IPS DF 6.9 (cell line): ENCODE data around the gene SPRYD3.
A peak's percentile ranks its signal among the peaks of the same experiment; 100 is the strongest.

Source experiments
- DNase-seq: peaks from one replicate; pipeline ENCODE4 v3.0.0-alpha.2; 2013; ENCODE audit warnings: low read depth, low spot score
- H3K27ac ChIP-seq: one replicate; pipeline ENCODE4 v1.5.1; 2013; ENCODE audit warnings: low read length, control low read depth
- H3K27me3 ChIP-seq: 2 replicates; pipeline ENCODE4 v1.6.1; 2013; ENCODE audit warnings: mild to moderate bottlenecking, low read length; ENCODE audit not compliant: control insufficient read depth, insufficient read depth
- H3K36me3 ChIP-seq: 2 replicates; pipeline ENCODE4 v1.6.1; 2013; ENCODE audit warnings: low read length; ENCODE audit not compliant: control insufficient read depth, insufficient read depth
- H3K4me1 ChIP-seq: 2 replicates; pipeline ENCODE4 v1.6.1; 2013; ENCODE audit warnings: low read length; ENCODE audit not compliant: control insufficient read depth, insufficient read depth
- H3K4me3 ChIP-seq: 2 replicates; pipeline ENCODE4 v1.5.1; 2013; ENCODE audit warnings: mild to moderate bottlenecking, low read length
- H3K9me3 ChIP-seq: 2 replicates; pipeline ENCODE4 v1.6.1; 2013; ENCODE audit warnings: low read length, inconsistent platforms; ENCODE audit not compliant: control insufficient read depth, insufficient read depth
- WGBS: extraction: QIAGEN DNeasy Blood & Tissue Kit; methylation state at CpG from one replicate; pipeline ENCODE4 v1.1.7; 2013; ENCODE audit warnings: mixed read lengths, missing lambda C conversion rate; ENCODE audit not compliant: insufficient read length, insufficient coverage; 5-methylcytosine and 5-hydroxymethylcytosine counted together

The SPRYD3 gene

DNA sequence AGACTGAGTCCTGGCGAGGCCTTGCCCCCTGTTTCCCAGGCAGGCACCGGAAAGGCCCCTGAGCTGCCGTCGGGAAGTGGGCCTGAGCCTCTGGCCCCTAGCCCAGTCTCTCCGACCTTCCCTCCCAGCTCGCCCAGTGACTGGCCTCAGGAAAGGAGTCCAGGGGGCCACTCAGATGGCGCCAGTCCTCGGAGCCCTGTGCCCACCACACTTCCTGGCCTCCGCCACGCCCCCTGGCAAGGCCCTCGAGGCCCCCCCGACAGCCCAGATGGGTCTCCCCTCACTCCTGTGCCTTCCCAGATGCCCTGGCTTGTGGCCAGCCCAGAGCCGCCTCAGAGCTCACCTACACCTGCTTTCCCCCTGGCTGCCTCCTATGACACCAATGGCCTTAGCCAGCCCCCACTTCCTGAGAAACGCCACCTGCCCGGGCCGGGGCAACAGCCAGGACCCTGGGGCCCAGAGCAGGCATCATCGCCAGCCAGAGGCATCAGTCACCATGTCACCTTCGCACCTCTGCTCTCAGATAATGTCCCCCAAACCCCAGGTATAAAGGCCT lies 18.4 kb downstream of the SPRYD3 start:
- no peaks in the 10 kb centered on the region for H3K27me3 ChIP-seq
- no peak overlapping the region for H3K4me3 ChIP-seq
- no CpG with 5 or more reads among the region's 18 CpGs for WGBS
- no peaks in the 10 kb centered on the region; the same call in 1 of the 2 replicates for H3K36me3 ChIP-seq
- DNase-seq = no peak
- no peak overlapping the region for H3K27ac ChIP-seq
- H3K9me3 ChIP-seq = no peaks in the 10 kb centered on the region
- 0 out of 2 replicates have a peak, but pooled peaks cover 2% of the 10 kb centered on the region for H3K4me1 ChIP-seq

DNA sequence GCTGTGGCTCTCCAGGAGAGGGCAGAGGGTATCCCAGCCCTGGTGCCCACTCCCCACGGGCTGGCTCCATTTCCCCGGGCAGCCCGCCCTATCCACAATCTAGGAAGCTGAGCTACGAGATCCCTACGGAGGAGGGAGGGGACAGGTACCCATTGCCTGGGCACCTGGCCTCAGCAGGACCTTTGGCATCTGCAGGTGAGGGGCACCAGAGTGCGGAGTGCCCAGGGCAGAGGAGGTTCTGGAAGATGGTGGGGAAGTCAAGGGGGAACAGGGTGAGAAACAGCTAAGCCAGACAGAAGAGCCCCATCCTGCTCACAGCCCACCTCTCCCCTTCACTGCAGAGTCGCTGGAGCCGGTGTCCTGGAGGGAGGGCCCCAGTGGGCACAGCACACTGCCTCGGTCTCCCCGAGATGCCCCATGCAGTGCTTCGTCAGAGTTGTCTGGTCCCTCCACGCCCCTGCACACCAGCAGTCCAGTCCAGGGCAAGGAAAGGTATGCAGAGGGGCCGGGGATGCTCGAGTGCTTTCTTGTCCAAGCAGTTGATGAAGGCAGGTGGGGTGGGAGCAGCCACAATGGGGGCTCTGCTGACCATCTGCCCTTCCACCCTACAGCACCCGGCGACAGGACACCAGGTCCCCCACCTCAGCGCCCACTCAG lies 19.0 kb downstream of the SPRYD3 start:
- no peaks in the 10 kb centered on the region for H3K9me3 ChIP-seq
- no peak for DNase-seq
- WGBS = no CpG with 5 or more reads among the region's 17 CpGs
- no peaks in the 10 kb centered on the region; the same call in 1 of the 2 replicates for H3K36me3 ChIP-seq
- no peaks in the 10 kb centered on the region for H3K27me3 ChIP-seq
- 0 out of 2 replicates have a peak, but pooled peaks cover 2% of the 10 kb centered on the region for H3K4me1 ChIP-seq
- no peak overlapping the region for H3K4me3 ChIP-seq
- H3K27ac ChIP-seq = no peak overlapping the region

DNA sequence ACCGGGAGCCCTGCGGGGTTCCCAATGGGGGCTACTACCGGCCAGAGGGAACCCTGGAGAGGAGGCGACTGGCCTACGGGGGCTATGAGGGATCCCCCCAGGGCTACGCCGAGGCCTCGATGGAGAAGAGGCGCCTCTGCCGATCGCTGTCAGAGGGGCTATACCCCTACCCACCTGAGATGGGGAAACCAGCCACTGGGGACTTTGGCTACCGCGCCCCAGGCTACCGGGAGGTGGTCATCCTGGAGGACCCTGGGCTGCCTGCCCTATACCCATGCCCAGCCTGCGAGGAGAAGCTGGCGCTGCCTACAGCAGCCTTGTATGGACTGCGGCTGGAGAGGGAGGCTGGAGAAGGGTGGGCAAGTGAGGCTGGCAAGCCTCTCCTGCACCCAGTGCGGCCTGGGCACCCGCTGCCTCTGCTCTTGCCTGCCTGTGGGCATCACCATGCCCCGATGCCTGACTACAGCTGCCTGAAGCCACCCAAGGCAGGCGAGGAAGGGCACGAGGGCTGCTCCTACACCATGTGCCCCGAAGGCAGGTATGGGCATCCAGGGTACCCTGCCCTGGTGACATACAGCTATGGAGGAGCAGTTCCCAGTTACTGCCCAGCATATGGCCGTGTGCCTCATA lies 19.6 kb downstream of the SPRYD3 start:
- Histone ChIP-seq H3K9me3 (no peaks in the 10 kb centered on the region), H3K27ac (no peak overlapping the region), H3K27me3 (no peaks in the 10 kb centered on the region), H3K36me3 (no peaks in the 10 kb centered on the region; the same call in 1 of the 2 replicates), H3K4me1 (0 out of 2 replicates have a peak, but pooled peaks cover 2% of the 10 kb centered on the region), H3K4me3 (no peak overlapping the region)
- WGBS = no CpG with 5 or more reads among the region's 24 CpGs
- DNase-seq = no peak

DNA sequence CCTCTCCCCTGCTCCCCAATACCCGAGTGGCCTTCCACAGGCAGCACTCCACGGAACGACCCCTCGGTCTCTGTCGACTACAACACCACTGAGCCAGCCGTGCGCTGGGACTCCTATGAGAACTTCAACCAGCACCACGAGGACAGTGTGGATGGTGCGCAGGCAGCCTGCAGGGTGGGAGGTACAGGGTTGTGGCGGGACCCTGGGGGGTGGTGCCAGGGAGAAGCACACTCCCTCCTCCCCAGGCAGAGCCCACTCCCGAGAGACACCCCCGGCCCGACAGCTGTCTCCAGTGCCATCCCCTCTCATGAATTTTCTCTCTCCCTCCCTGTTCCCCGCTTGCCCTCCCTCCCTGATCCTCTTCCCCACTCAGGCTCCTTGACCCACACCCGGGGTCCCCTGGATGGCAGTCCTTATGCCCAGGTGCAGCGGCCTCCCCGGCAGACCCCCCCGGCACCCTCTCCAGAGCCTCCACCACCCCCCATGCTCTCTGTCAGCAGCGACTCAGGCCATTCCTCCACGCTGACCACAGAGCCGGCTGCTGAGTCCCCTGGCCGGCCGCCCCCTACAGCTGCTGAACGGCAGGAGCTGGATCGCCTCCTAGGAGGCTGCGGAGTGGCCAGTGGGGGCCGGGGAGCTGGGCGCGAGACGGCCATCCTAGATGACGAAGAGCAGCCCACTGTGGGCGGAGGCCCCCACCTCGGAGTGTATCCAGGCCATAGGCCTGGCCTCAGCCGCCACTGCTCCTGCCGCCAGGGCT lies 20.3 kb downstream of the SPRYD3 start:
- no peaks in the 10 kb centered on the region for H3K27me3 ChIP-seq
- no CpG with 5 or more reads among the region's 35 CpGs for WGBS
- H3K4me1 ChIP-seq = 0 out of 2 replicates have a peak, but pooled peaks cover 2% of the 10 kb centered on the region
- H3K27ac ChIP-seq = no peak overlapping the region
- H3K36me3 ChIP-seq = no peaks in the 10 kb centered on the region; the same call in 1 of the 2 replicates
- no peak for DNase-seq
- no peak overlapping the region for H3K4me3 ChIP-seq
- no peaks in the 10 kb centered on the region for H3K9me3 ChIP-seq

DNA sequence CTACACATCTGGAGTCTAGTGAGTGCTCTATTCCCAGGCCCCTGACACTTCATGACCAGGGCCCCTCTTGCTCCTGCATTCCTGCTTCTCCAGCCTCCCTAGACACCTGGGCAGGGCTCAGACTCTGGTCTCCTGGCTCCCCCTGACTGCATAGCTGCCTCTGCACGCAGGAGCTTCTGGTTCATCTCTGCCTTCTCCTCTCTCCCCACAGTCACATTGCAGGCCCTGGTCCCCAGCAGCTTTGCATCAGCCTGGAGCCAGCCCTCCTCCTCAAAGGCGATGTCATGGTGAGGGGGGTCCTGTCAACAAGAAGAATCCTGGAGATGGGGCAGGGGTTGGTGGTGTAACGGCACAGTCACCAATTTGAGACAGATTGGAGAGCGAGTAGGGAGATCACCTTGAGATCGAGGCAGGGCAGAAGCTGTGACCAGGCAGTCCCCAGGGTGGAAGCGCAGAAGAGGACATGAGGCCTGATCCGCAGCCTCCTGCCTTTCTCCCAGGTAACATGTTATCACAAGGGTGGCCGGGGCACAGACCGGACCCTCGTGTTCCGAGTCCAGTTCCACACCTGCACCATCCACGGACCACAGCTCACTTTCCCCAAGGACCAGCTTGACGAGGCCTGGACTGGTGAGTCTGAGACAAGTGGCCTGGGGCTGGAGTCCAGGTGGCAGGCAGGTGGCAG lies 21.2 kb downstream of the SPRYD3 start:
- H3K27me3 ChIP-seq = no peaks in the 10 kb centered on the region
- DNase-seq = no peak
- no peaks in the 10 kb centered on the region for H3K9me3 ChIP-seq
- no CpG with 5 or more reads among the region's 13 CpGs for WGBS
- no peak overlapping the region for H3K27ac ChIP-seq
- H3K4me1 ChIP-seq = peaks cover 4% of the 10 kb centered on the region
- no peak overlapping the region for H3K4me3 ChIP-seq
- no peaks in the 10 kb centered on the region; the same call in 1 of the 2 replicates for H3K36me3 ChIP-seq

DNA sequence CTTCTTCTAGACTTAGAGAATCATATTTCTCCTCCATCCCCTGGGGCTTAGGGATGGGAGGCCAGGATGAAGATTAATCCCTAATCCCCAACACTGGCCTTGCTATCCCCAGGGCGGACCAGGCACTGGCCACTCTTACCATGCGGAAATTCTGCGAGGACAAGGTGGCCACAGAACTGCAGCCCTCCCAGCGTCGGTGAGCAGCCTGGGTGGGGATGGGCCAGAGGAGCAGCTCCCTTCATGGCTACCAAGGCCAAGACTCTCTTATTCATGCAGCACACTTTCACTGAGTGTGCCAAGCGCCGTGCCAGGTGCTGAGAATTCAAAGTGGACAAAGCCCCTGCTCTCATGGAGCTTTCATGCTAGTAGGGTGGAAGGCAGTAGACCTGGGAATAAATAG lies 22.3 kb downstream of the SPRYD3 start:
- Histone ChIP-seq H3K27me3 (no peaks in the 10 kb centered on the region), H3K4me3 (no peak overlapping the region), H3K4me1 (peaks cover 3% of the 10 kb centered on the region), H3K27ac (no peak overlapping the region), H3K9me3 (no peaks in the 10 kb centered on the region), H3K36me3 (no peaks in the 10 kb centered on the region; the same call in 1 of the 2 replicates)
- DNase-seq = no peak
- no CpG with 5 or more reads among the region's 7 CpGs for WGBS

DNA sequence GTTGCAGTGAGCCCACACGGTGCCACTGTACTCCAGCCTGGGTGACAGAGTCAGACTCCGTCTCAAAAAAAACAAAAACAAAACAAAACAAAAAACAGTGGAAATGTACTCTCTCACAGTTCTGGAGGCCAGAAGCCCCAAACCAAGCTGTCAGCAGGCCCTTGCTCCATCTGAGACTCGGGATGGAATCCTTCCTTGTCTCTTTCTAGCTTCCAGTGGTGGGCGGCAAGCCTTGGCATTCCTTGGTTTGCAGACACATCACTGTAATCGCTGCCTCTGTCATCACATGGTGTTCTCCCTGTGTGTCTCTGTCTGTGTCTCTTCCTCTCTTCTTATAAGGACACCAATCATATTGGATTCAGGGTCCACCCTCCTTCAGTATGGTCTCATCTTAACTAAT lies 22.9 kb downstream of the SPRYD3 start:
- DNase-seq = no peak
- Histone ChIP-seq H3K27me3 (no peaks in the 10 kb centered on the region), H3K27ac (no peak overlapping the region), H3K4me1 (peaks cover 3% of the 10 kb centered on the region), H3K4me3 (no peak overlapping the region), H3K9me3 (no peaks in the 10 kb centered on the region), H3K36me3 (no peaks in the 10 kb centered on the region; the same call in 1 of the 2 replicates)
- no CpG with 5 or more reads among the region's 5 CpGs for WGBS

DNA sequence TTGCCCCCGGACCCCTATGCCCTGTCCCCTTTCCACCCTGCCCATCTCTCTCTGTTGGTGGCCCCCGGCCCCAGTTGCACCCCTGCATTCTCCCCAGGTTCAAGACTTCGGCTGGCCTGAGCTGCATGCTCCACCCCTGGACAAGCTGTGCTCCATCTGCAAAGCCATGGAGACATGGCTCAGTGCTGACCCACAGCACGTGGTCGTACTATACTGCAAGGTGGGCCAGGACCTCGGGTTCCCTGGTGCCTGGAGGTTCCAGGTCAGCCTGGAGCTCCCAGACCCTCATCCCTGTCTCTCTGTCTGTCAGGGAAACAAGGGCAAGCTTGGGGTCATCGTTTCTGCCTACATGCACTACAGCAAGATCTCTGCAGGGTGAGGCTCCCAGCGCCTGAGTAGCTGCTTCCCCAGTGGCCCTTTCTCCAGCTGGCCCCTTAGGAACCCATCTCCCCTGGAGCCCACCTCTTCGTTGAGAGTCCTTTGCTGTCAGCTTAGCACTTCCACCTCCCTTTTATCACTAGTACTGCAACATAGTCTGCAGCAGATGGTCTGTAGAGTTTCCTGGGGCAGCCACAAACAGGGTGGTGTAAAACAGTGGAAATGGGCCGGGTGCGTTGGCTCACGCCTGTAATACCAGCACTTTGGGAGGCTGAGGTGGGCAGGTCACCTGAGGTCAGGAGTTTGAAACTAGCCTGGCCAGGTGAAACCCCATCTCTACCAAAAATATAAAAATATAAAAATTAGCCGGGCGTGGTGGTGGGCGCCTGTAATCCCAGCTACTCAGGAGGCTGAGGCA lies 23.5 kb downstream of the SPRYD3 start:
- Histone ChIP-seq H3K4me3 (no peak overlapping the region), H3K27ac (no peak overlapping the region), H3K9me3 (no peaks in the 10 kb centered on the region), H3K36me3 (no peaks in the 10 kb centered on the region; the same call in 1 of the 2 replicates), H3K4me1 (peaks cover 7% of the 10 kb centered on the region), H3K27me3 (no peaks in the 10 kb centered on the region)
- WGBS = no CpG with 5 or more reads among the region's 15 CpGs
- no peak for DNase-seq

DNA sequence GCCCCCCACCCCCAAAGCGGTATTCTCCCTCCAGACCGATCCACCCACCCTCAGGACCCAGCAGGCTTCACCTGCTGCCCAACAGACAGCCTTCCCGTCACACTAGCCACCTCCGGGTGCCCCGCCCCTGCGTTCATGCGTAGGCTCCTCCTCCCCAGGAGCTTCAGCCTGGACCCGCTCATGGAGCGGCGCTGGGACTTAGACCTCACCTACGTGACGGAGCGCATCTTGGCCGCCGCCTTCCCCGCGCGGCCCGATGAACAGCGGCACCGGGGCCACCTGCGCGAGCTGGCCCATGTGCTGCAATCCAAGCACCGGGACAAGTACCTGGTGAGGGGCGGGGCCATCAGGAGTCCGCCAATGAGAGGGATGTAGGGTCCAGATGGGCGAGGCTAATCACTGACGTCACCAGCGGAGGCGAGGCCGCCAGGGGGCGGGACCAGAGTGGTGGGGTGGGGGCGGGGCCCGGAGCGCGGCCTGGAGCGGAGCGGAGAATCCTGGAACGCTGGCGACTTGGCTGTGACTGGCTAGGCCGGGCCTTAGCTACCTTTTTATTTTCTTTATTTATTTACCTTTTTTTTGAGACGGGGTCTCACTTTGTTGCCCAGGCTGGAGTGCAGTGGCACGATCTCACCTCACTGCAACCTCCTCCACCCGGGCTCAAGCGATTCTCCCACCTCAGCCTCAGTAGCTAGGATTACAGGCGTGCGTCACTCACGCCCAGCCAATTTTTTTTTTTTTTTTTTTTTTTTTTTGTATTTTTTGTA lies 24.9 kb downstream of the SPRYD3 start:
- Histone ChIP-seq H3K27ac (no peak overlapping the region), H3K4me1 (peaks cover 14% of the 10 kb centered on the region), H3K27me3 (no peaks in the 10 kb centered on the region), H3K4me3 (peak overlapping the region; percentile 68), H3K9me3 (no peaks in the 10 kb centered on the region), H3K36me3 (no peaks in the 10 kb centered on the region; the same call in 1 of the 2 replicates)
- WGBS = no CpG with 5 or more reads among the region's 48 CpGs
- no peak for DNase-seq
